ENCODE results near the gene BRINP2.

GRCh38 chr1:177185209-177185608 is 14.5 kb downstream of the BRINP2 start:
- TF ChIP-seq CTCF (IDR thresholded peaks at IDR 0.05) = peak; percentile 73
- no peak for TF ChIP-seq ZFX (IDR thresholded peaks at IDR 0.05; ENCODE audit: borderline replicate concordance)

Measured in 22Rv1 (cell line).